GM23338 (cell line): Measurements from ENCODE around the gene MYRFL.

Experiments
- CTCF ChIP-seq, 2 experiments: fragments of 200-600 bp in 1 of 2; sonication (generic) in 1 of 2; conservative IDR thresholded peaks; 2 replicates each; pipeline versions ENCODE4 v1.5.1 to v1.6.1; 2016 to 2017; ENCODE audit warnings: antibody characterized with exemption in 2 of 2, low read depth in 2 of 2, mild to moderate bottlenecking in 2 of 2, moderate library complexity in 1 of 2
- EZH2 ChIP-seq: fragments of 200-600 bp; sonication (generic); IDR thresholded peaks from one replicate; pipeline ENCODE4 v1.8.0; 2017; ENCODE audit warnings: antibody characterized with exemption, mild to moderate bottlenecking, low read depth; ENCODE audit not compliant: unreplicated experiment

- no peak for TF ChIP-seq CTCF (conservative IDR thresholded peaks at IDR 0.05; ENCODE audit: low read depth in 2 of 2)
- TF ChIP-seq EZH2 = no peak
These were observed 126.1 kb downstream of the MYRFL start for GRCh38 chr12:69951108-69951507.
